ENCODE data around the gene WASF3. TPM values are rescaled to one million over a fixed set of nuclear protein-coding genes. Genes with fewer than 3 reads are reported as not detected.

WASF3 gene
- total RNA-seq, 1 experiment from 2014 or later: 3.4 TPM

DNA sequence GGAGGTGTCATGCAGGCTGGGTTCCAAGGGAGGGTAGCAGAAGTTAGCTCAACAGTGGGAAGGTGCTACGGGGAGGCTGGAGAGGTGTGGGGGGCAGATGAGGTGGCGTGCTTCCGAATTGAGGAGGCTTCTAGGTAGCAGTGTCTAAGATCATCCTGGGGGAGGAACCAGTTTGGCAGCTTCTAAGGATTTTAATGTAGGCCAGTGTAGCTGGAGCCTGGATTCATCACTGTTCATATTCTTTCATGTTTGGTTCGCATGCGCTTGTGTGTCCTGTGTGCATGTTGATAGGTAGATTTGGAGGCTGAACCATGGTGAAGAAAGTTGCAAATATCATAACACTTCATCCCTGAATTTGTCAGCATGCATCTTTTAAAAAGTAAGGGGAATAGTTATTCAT lies 116.4 kb downstream of the WASF3 start:
- Histone ChIP-seq H3K4me2 (ENCODE audit: low read length) (no peak overlapping the region), H4K20me1 (ENCODE audit: insufficient read depth) (no peaks in the 10 kb centered on the region), H3K9me2 (ENCODE audit: insufficient read depth) (no peaks in the 10 kb centered on the region), H3K36me3 (ENCODE audit: control insufficient read depth in 1 of 2, insufficient read depth in 2 of 2, low read length in 2 of 2) (no peaks in the 10 kb centered on the region), H3K4me3 (replicated peaks in 1 of 2; ENCODE audit: low read depth in 1 of 2, low read length in 2 of 2) (no peak overlapping the region), H3K9me3 (ENCODE audit: control insufficient read depth in 1 of 2, insufficient read depth in 1 of 2, low read depth in 1 of 2, low read length in 2 of 2) (no peaks in the 10 kb centered on the region), H3K79me2 (ENCODE audit: insufficient read depth, low read length) (no peaks in the 10 kb centered on the region), H3K9ac (ENCODE audit: low read length) (no peak overlapping the region), H3K27ac (ENCODE audit: low read depth, low read length) (no peak overlapping the region), H3K4me1 (ENCODE audit: control insufficient read depth in 1 of 2, insufficient read depth in 2 of 2, low read length in 2 of 2) (peaks cover 2% of the 10 kb centered on the region in 2 experiments; a peak in 1 of 4 replicates), H2AFZ (ENCODE audit: low read depth, low read length, poor library complexity, severe bottlenecking) (no peak overlapping the region), H3K27me3 (ENCODE audit: insufficient read depth, low read length) (peaks cover 23% of the 10 kb centered on the region)
- CTCF ChIA-PET: no interaction called here
- intact Hi-C loops (cut with micrococcal nuclease): no loop called here
- ATAC-seq (no peak), DNase-seq (ENCODE audit: low read depth, low spot score) (no peak)
- no TSS peak for BruUV-seq (replicated peaks)
- RAD21 ChIA-PET (ENCODE audit: low non-redundant PET in 1 of 2, low total read pairs in 2 of 2, uncharacterized antibody in 2 of 2, unreplicated experiment in 2 of 2): no interaction called here
- no peak for TF ChIP-seq ELF1 (IDR thresholded peaks at IDR 0.05; ENCODE audit: borderline replicate concordance, low read depth)
- TF ChIP-seq FOSL1 (IDR thresholded peaks at IDR 0.05; ENCODE audit: low read depth): no peak
- no peak for TF ChIP-seq JUND (IDR thresholded peaks at IDR 0.05)
- TF ChIP-seq, protein P1, sequence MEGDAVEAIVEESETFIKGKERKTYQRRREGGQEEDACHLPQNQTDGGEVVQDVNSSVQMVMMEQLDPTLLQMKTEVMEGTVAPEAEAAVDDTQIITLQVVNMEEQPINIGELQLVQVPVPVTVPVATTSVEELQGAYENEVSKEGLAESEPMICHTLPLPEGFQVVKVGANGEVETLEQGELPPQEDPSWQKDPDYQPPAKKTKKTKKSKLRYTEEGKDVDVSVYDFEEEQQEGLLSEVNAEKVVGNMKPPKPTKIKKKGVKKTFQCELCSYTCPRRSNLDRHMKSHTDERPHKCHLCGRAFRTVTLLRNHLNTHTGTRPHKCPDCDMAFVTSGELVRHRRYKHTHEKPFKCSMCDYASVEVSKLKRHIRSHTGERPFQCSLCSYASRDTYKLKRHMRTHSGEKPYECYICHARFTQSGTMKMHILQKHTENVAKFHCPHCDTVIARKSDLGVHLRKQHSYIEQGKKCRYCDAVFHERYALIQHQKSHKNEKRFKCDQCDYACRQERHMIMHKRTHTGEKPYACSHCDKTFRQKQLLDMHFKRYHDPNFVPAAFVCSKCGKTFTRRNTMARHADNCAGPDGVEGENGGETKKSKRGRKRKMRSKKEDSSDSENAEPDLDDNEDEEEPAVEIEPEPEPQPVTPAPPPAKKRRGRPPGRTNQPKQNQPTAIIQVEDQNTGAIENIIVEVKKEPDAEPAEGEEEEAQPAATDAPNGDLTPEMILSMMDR (IDR thresholded peaks at IDR 0.05 in 2 of 3, conservative IDR thresholded peaks at IDR 0.05 in 1 of 3; ENCODE audit: borderline replicate concordance in 1 of 3, insufficient read depth in 1 of 3, low read depth in 2 of 3, low read length in 2 of 3): no peak
- POLR2A ChIA-PET: no interaction called here

DNA sequence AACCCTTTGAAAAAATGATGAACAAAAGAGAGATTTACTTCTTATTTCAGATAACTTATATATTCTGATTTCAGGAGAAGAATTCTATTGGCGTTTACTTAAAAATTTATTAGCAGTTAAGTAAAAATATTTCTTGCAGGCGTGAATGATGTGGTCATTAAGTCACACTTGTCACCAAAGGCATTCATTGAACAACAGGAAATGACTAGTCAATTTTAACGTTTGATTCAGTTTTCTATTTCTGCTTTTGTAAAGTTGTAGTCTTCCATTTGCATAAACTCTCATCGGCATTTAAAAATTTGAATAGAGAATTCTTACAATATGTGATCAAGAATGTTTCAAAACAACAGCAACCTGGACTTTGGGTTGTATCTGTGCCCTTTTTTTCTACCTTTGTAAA lies 119.7 kb downstream of the WASF3 start:
- Histone ChIP-seq H3K4me2 (ENCODE audit: low read length) (no peak overlapping the region), H4K20me1 (ENCODE audit: insufficient read depth) (no peaks in the 10 kb centered on the region), H3K27ac (ENCODE audit: low read depth, low read length) (no peak overlapping the region), H3K4me1 (ENCODE audit: control insufficient read depth in 1 of 2, insufficient read depth in 2 of 2, low read length in 2 of 2) (peaks cover 5 to 19% of the 10 kb centered on the region in 2 experiments; a peak in 3 of 4 replicates), H3K27me3 (ENCODE audit: insufficient read depth, low read length) (peaks cover 21% of the 10 kb centered on the region), H3K4me3 (replicated peaks in 1 of 2; ENCODE audit: low read depth in 1 of 2, low read length in 2 of 2) (no peak overlapping the region), H3K79me2 (ENCODE audit: insufficient read depth, low read length) (no peaks in the 10 kb centered on the region), H3K9me2 (ENCODE audit: insufficient read depth) (no peaks in the 10 kb centered on the region), H3K9me3 (ENCODE audit: control insufficient read depth in 1 of 2, insufficient read depth in 1 of 2, low read depth in 1 of 2, low read length in 2 of 2) (no peaks in the 10 kb centered on the region), H2AFZ (ENCODE audit: low read depth, low read length, poor library complexity, severe bottlenecking) (no peak overlapping the region), H3K9ac (ENCODE audit: low read length) (no peak overlapping the region), H3K36me3 (ENCODE audit: control insufficient read depth in 1 of 2, insufficient read depth in 2 of 2, low read length in 2 of 2) (no peaks in the 10 kb centered on the region)
- no peak for TF ChIP-seq ZNF274 (IDR thresholded peaks at IDR 0.05; ENCODE audit: low read depth, low read length)
- TF ChIP-seq SRF (IDR thresholded peaks at IDR 0.05; ENCODE audit: low read depth): no peak
- no peak for TF ChIP-seq CEBPB (IDR thresholded peaks at IDR 0.05; ENCODE audit: low read depth)
- no peak for TF ChIP-seq FOSL1 (IDR thresholded peaks at IDR 0.05; ENCODE audit: low read depth)
- TF ChIP-seq EZH2 (IDR thresholded peaks at IDR 0.05): no peak
- TF ChIP-seq RAD21 (IDR thresholded peaks at IDR 0.05; ENCODE audit: low read depth): no peak
- CTCF ChIA-PET: interaction anchor here (1.7 kb wide), 1 partner anchor 21 kb away, joined by 4 read pairs; no protein-coding TSS in a partner anchor
- no TSS peak for BruUV-seq (replicated peaks)
- RAD21 ChIA-PET (ENCODE audit: low non-redundant PET in 1 of 2, low total read pairs in 2 of 2, uncharacterized antibody in 2 of 2, unreplicated experiment in 2 of 2): no interaction called here
- intact Hi-C loops (cut with micrococcal nuclease): no loop called here
- POLR2A ChIA-PET: no interaction called here
- DNase-seq (ENCODE audit: low read depth, low spot score) (no peak), ATAC-seq (no peak)
